H1 (cell line): ENCODE results near the gene AAGAB. TPM values are rescaled to one million over a fixed set of nuclear protein-coding genes. Genes with fewer than 3 reads are reported as not detected.

Source experiments
- CHD1 ChIP-seq: IDR thresholded peaks from 2 replicates; pipeline ENCODE4 v1.6.1; 2012; ENCODE audit warnings: low read depth, low read length, improper control_type of control experiment
- EGR1 ChIP-seq: IDR thresholded peaks from 2 replicates; pipeline ENCODE4 v1.6.1; 2011; ENCODE audit warnings: low read depth, low read length, borderline replicate concordance
- SP1 ChIP-seq: IDR thresholded peaks from 2 replicates; pipeline ENCODE4 v1.6.1; 2011; ENCODE audit warnings: low read depth, low read length
- polyA plus RNA-seq, 7 experiments: library from polyadenylated mRNA; depleted of rRNA in 3 of 7; stranded (reverse) in 5 of 7; unstranded in 2 of 7; fragments of >200 nt in 5 of 7; fragments of 200-250 nt in 2 of 7; gene quantifications; 1 replicate in 5 of 7; 2 replicates in 1 of 7; 4 replicates in 1 of 7; pipeline versions ENCODE4 v1.2.1 to v1.2.3, GENCODE V29; 2011 to 2013; ENCODE audit warnings: missing spikeins in 2 of 7, mixed read lengths in 2 of 7
- total RNA-seq: library from RNA; stranded (reverse); fragmentation: NEBNext Ultra II Directional; extraction: Animal tissue kit (Norgen Biotek cat#: 25700); gene quantifications from 2 replicates; pipeline ENCODE4 v1.2.1, GENCODE V29; 2021
- TF ChIP-seq, protein P1 (sequence below): fragments of 300-600 bp; sonication (generic); IDR thresholded peaks from 2 replicates; pipeline ENCODE4 v1.7.1; 2012; ENCODE audit warnings: low read length, moderate library complexity, mild to moderate bottlenecking, inconsistent platforms; ENCODE audit not compliant: insufficient replicate concordance
- TF ChIP-seq, protein P2 (sequence below): IDR thresholded peaks from 2 replicates; pipeline ENCODE4 v1.6.1; 2012; ENCODE audit warnings: inconsistent platforms
- TF ChIP-seq, protein P3 (sequence below): IDR thresholded peaks from 2 replicates; pipeline ENCODE4 v1.6.1; 2012; ENCODE audit warnings: low read length, inconsistent platforms

The AAGAB gene
- total and polyA plus RNA-seq, 2 of the 8 experiments (the other 6 are each of a cell fraction or from before 2014, with no cell fraction given), result 20.1 to 45.9 TPM

DNA sequence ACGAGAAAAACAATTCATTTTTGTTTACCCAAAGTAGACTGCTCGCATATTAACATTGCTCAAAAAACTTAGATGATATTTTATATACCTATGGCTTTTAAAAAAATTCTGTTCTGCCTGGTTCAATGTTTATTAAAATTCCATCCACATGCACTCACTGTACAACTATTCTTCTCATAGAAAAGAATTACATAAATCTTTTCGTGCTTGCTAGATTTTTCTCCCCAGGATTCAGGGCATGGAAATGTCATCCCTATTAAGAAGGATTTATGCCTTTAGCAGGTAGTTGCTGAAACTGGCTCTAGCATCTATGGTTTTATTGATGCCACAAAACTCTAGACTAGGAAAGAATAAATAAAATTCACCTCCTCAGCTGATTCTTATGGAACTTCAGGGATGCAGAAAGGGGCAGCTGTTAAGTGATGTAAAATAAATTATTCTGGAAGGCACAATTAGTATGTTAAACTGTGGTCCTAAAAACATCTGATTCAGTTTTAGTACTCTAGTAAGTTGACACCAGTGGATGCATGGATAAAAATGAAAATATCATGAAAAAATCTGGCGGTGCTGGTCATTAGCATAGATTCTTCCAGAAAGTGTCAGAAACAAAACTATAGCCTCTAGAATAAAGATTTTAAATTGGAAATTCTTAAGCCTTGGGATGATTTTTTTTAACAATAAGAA lies 41.6 kb downstream of the AAGAB start (continued):
- TF ChIP-seq, protein P1, sequence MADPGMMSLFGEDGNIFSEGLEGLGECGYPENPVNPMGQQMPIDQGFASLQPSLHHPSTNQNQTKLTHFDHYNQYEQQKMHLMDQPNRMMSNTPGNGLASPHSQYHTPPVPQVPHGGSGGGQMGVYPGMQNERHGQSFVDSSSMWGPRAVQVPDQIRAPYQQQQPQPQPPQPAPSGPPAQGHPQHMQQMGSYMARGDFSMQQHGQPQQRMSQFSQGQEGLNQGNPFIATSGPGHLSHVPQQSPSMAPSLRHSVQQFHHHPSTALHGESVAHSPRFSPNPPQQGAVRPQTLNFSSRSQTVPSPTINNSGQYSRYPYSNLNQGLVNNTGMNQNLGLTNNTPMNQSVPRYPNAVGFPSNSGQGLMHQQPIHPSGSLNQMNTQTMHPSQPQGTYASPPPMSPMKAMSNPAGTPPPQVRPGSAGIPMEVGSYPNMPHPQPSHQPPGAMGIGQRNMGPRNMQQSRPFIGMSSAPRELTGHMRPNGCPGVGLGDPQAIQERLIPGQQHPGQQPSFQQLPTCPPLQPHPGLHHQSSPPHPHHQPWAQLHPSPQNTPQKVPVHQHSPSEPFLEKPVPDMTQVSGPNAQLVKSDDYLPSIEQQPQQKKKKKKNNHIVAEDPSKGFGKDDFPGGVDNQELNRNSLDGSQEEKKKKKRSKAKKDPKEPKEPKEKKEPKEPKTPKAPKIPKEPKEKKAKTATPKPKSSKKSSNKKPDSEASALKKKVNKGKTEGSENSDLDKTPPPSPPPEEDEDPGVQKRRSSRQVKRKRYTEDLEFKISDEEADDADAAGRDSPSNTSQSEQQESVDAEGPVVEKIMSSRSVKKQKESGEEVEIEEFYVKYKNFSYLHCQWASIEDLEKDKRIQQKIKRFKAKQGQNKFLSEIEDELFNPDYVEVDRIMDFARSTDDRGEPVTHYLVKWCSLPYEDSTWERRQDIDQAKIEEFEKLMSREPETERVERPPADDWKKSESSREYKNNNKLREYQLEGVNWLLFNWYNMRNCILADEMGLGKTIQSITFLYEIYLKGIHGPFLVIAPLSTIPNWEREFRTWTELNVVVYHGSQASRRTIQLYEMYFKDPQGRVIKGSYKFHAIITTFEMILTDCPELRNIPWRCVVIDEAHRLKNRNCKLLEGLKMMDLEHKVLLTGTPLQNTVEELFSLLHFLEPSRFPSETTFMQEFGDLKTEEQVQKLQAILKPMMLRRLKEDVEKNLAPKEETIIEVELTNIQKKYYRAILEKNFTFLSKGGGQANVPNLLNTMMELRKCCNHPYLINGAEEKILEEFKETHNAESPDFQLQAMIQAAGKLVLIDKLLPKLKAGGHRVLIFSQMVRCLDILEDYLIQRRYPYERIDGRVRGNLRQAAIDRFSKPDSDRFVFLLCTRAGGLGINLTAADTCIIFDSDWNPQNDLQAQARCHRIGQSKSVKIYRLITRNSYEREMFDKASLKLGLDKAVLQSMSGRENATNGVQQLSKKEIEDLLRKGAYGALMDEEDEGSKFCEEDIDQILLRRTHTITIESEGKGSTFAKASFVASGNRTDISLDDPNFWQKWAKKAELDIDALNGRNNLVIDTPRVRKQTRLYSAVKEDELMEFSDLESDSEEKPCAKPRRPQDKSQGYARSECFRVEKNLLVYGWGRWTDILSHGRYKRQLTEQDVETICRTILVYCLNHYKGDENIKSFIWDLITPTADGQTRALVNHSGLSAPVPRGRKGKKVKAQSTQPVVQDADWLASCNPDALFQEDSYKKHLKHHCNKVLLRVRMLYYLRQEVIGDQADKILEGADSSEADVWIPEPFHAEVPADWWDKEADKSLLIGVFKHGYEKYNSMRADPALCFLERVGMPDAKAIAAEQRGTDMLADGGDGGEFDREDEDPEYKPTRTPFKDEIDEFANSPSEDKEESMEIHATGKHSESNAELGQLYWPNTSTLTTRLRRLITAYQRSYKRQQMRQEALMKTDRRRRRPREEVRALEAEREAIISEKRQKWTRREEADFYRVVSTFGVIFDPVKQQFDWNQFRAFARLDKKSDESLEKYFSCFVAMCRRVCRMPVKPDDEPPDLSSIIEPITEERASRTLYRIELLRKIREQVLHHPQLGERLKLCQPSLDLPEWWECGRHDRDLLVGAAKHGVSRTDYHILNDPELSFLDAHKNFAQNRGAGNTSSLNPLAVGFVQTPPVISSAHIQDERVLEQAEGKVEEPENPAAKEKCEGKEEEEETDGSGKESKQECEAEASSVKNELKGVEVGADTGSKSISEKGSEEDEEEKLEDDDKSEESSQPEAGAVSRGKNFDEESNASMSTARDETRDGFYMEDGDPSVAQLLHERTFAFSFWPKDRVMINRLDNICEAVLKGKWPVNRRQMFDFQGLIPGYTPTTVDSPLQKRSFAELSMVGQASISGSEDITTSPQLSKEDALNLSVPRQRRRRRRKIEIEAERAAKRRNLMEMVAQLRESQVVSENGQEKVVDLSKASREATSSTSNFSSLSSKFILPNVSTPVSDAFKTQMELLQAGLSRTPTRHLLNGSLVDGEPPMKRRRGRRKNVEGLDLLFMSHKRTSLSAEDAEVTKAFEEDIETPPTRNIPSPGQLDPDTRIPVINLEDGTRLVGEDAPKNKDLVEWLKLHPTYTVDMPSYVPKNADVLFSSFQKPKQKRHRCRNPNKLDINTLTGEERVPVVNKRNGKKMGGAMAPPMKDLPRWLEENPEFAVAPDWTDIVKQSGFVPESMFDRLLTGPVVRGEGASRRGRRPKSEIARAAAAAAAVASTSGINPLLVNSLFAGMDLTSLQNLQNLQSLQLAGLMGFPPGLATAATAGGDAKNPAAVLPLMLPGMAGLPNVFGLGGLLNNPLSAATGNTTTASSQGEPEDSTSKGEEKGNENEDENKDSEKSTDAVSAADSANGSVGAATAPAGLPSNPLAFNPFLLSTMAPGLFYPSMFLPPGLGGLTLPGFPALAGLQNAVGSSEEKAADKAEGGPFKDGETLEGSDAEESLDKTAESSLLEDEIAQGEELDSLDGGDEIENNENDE, result no peak
- no peak for TF ChIP-seq EGR1
- TF ChIP-seq, protein P2, sequence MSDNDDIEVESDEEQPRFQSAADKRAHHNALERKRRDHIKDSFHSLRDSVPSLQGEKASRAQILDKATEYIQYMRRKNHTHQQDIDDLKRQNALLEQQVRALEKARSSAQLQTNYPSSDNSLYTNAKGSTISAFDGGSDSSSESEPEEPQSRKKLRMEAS, result no peak
- TF ChIP-seq, protein P3, sequence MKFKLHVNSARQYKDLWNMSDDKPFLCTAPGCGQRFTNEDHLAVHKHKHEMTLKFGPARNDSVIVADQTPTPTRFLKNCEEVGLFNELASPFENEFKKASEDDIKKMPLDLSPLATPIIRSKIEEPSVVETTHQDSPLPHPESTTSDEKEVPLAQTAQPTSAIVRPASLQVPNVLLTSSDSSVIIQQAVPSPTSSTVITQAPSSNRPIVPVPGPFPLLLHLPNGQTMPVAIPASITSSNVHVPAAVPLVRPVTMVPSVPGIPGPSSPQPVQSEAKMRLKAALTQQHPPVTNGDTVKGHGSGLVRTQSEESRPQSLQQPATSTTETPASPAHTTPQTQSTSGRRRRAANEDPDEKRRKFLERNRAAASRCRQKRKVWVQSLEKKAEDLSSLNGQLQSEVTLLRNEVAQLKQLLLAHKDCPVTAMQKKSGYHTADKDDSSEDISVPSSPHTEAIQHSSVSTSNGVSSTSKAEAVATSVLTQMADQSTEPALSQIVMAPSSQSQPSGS, result no peak
- no peak for TF ChIP-seq CHD1
- no peak for TF ChIP-seq SP1
